Right lobe of liver (tissue), 6 donors: ENCODE measurements around the gene SMIM43. TPM values are rescaled to one million over a fixed set of nuclear protein-coding genes. Genes with fewer than 3 reads are reported as not detected.

ENCODE experiments used
- ATAC-seq, 4 donors: fragments of 200-7000 bp; cut with Tn5 transposase; one replicate each; pipeline ENCODE4 v1.9.1; 2020; ENCODE audit warnings: mild to moderate bottlenecking in 4 of 4, moderate library complexity in 4 of 4
- DNase-seq, 3 donors: peaks; one replicate each; pipeline ENCODE4 v3.0.0-alpha.2; 2020
- H3K27ac ChIP-seq, 3 donors: fragments of 200-600 bp; one replicate each; pipeline ENCODE4 v1.8.0; 2022
- H3K27me3 ChIP-seq, 2 donors: fragments of 200-600 bp; one replicate each; pipeline ENCODE4 v1.8.0; 2022
- H3K36me3 ChIP-seq, 4 donors: fragments of 200-600 bp; sonication (generic) in 1 of 4; one replicate each; pipeline versions ENCODE4 v1.5.1 to v1.8.0; 2017 to 2022; ENCODE audit warnings: control low read depth in 1 of 4
- H3K4me1 ChIP-seq, 4 donors: fragments of 200-600 bp; sonication (generic) in 1 of 4; one replicate each; pipeline versions ENCODE4 v1.5.1 to v1.8.0; 2017 to 2022; ENCODE audit warnings: control low read depth in 1 of 4
- H3K4me3 ChIP-seq, 3 donors: fragments of 200-600 bp; one replicate each; pipeline ENCODE4 v1.8.0; 2022
- H3K9me3 ChIP-seq, 4 donors: fragments of 200-600 bp; sonication (generic) in 1 of 4; one replicate each; pipeline versions ENCODE4 v1.5.1 to v1.8.0; 2017 to 2022; ENCODE audit warnings: control low read depth in 1 of 4
- POLR2A ChIP-seq: fragments of 450-650 bp; IDR thresholded peaks from one replicate; pipeline ENCODE4 v1.6.1; 2017; ENCODE audit warnings: antibody characterized with exemption, mild to moderate bottlenecking
- WGBS: methylation state at CpG from one replicate; pipeline ENCODE4 v1.1.6; 2018; ENCODE audit warnings: low coverage, low lambda C conversion rate; ENCODE audit not compliant: insufficient coverage; ENCODE audit errors: missing lambda C conversion rate; 5-methylcytosine and 5-hydroxymethylcytosine counted together
- intact Hi-C, 2 donors: fragments of 100-400 bp; cut with DNase I; formaldehyde crosslinking; loops; one replicate each; pipeline versions ENCODE4 v1.11.2 to v1.14.1; 2022
- total RNA-seq, 6 experiments: library from RNA; depleted of rRNA in 2 of 6; stranded (reverse); fragments of >200 nt in 2 of 6; fragmentation: NEBNext Ultra II Directional in 3 of 6; extraction: Animal tissue kit (Norgen Biotek cat#: 25700) in 3 of 6; gene quantifications; one replicate each; pipeline versions ENCODE4 v1.1.0 to v1.2.4, GENCODE V29; 2016 to 2023
- TF ChIP-seq, protein P1 (sequence below), 4 donors: fragments of 200-600 bp in 3 of 4; fragments of 450-650 bp in 1 of 4; IDR thresholded peaks; one replicate each; pipeline versions ENCODE4 v1.5.1 to v1.8.0; 2016 to 2022; ENCODE audit warnings: antibody characterized with exemption in 4 of 4, mild to moderate bottlenecking in 2 of 4
- donor health status: DM: no; HTN: yes; CAD: no.
- donor health status: DM: no; HTN: no; CAD: no.
- donor health status: DM: no; HTN: no; CAD: no.
- donor health status: DM: no; HTN: yes; CAD: no.
- donor health status: DM: no; HTN: yes; CAD: no.

SMIM43 gene
- total RNA-seq, 6 experiments from 2014 or later, result not detected

- H3K4me1 ChIP-seq, result no peaks in the 10 kb centered on the region
- no peak for DNase-seq
- WGBS, result 77% methylated on average over 3 of the region's 3 CpGs
- no peak for TF ChIP-seq POLR2A
- TF ChIP-seq, protein P1, sequence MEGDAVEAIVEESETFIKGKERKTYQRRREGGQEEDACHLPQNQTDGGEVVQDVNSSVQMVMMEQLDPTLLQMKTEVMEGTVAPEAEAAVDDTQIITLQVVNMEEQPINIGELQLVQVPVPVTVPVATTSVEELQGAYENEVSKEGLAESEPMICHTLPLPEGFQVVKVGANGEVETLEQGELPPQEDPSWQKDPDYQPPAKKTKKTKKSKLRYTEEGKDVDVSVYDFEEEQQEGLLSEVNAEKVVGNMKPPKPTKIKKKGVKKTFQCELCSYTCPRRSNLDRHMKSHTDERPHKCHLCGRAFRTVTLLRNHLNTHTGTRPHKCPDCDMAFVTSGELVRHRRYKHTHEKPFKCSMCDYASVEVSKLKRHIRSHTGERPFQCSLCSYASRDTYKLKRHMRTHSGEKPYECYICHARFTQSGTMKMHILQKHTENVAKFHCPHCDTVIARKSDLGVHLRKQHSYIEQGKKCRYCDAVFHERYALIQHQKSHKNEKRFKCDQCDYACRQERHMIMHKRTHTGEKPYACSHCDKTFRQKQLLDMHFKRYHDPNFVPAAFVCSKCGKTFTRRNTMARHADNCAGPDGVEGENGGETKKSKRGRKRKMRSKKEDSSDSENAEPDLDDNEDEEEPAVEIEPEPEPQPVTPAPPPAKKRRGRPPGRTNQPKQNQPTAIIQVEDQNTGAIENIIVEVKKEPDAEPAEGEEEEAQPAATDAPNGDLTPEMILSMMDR (IDR thresholded peaks at IDR 0.05), result no peak
- no peak overlapping the region for H3K27ac ChIP-seq
- no peak for ATAC-seq
- intact Hi-C loops, result loop anchor here in 1 of 2 donors (10.0 kb wide), 2 partner anchors 244 to 354 kb away; no protein-coding TSS in a partner anchor
- H3K36me3 ChIP-seq, result no peaks in the 10 kb centered on the region
- no peak overlapping the region for H3K4me3 ChIP-seq
- no peaks in the 10 kb centered on the region for H3K9me3 ChIP-seq
- no peaks in the 10 kb centered on the region for H3K27me3 ChIP-seq
Observed at GRCh38 chr4:121728798-121729226, 36.2 kb downstream of the SMIM43 start.

- Histone ChIP-seq H3K27ac (no peak overlapping the region), H3K27me3 (no peaks in the 10 kb centered on the region), H3K4me3 (no peak overlapping the region), H3K4me1 (no peaks in the 10 kb centered on the region), H3K9me3 (no peaks in the 10 kb centered on the region), H3K36me3 (no peaks in the 10 kb centered on the region)
- no peak for TF ChIP-seq POLR2A
- TF ChIP-seq, protein P1 (IDR thresholded peaks at IDR 0.05), result no peak
- DNase-seq, result no peak
- WGBS, result 59% methylated on average over 4 of the region's 4 CpGs
- intact Hi-C loops, result loop anchor here in 1 of 2 donors (10.0 kb wide), 2 partner anchors 243 to 353 kb away; no protein-coding TSS in a partner anchor
- ATAC-seq, result no peak
Observed at GRCh38 chr4:121728066-121728465, 36.9 kb downstream of the SMIM43 start.

DNA sequence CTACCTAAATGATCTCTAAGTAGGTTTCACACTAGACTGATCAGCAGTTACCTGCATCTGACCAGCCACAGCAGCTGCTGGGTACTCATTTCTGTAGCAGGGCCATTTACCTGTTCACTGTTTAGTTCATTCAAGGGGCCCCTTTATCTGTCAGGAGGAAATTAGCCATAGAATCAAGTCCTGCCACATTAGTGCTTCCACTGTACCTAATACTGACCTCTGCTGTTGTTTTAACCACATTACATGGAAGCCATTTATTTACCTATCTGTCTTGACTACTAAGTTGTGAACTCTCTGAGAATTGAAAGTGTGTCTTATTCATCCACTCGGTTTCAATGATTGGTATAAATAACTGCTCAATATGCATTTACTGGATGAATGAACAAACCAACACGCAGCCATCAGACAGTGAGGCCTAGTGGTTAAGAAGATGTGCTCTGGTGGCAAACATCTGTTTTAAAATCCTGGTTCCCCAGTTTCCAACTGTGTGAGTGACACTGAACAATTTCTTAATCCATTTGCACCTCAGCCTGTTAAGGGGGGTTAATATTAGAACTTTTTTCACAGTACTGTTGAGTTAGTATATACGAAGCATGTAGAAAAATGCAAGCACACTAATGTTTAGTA is 38.2 kb downstream of the SMIM43 start:
- intact Hi-C loops, result loop anchor here in 1 of 2 donors (10.0 kb wide), 2 partner anchors 242 to 352 kb away; no protein-coding TSS in a partner anchor
- DNase-seq, result no peak
- no peaks in the 10 kb centered on the region for H3K9me3 ChIP-seq
- no peaks in the 10 kb centered on the region for H3K36me3 ChIP-seq
- H3K27ac ChIP-seq, result no peak overlapping the region
- WGBS, result 21% methylated on average over 3 of the region's 3 CpGs
- peak; percentile 91 to 98 (median 95) for ATAC-seq
- no peaks in the 10 kb centered on the region for H3K4me1 ChIP-seq
- H3K4me3 ChIP-seq, result no peak overlapping the region
- TF ChIP-seq, protein P1 (IDR thresholded peaks at IDR 0.05), result peak; percentile 66 to 86 (median 74)
- TF ChIP-seq POLR2A, result no peak
- no peaks in the 10 kb centered on the region for H3K27me3 ChIP-seq

GRCh38 chr4:121724671-121725070 is 40.3 kb downstream of the SMIM43 start:
- Histone ChIP-seq H3K36me3 (no peaks in the 10 kb centered on the region), H3K4me1 (no peaks in the 10 kb centered on the region), H3K4me3 (no peak overlapping the region), H3K27me3 (no peaks in the 10 kb centered on the region), H3K9me3 (no peaks in the 10 kb centered on the region), H3K27ac (no peak overlapping the region)
- DNase-seq, result no peak
- no peak for ATAC-seq
- TF ChIP-seq, protein P1 (IDR thresholded peaks at IDR 0.05), result no peak
- TF ChIP-seq POLR2A, result no peak
- intact Hi-C loops, result loop anchor here in 1 of 2 donors (10.0 kb wide), 2 partner anchors 240 to 350 kb away; no protein-coding TSS in a partner anchor
- WGBS, result 71% methylated on average over 1 of the region's 1 CpG
